Activated naive CD4-positive, alpha-beta T cell treated with anti-CD3 and anti-CD28 coated beads for 36 hours (primary cell): Measurements from ENCODE around the gene ERC1. TPM values are rescaled to one million over a fixed set of nuclear protein-coding genes. Genes with fewer than 3 reads are reported as not detected.

ENCODE experiments used
- CTCF ChIA-PET: fragments of 350-600 bp; sonication (Branson Sonifier 250); formaldehyde crosslinking; loops from one replicate; lab custom pipeline; 2021; ENCODE audit warnings: antibody characterized with exemption; lab: Charles Lee
- DNase-seq: peaks from one replicate; pipeline ENCODE4 v3.0.0-alpha.2; 2020
- H3K27ac Mint-ChIP-seq: one replicate; pipeline ENCODE4 v1.8.0; 2021; ENCODE audit warnings: mild to moderate bottlenecking, mixed read lengths
- H3K27me3 Mint-ChIP-seq: one replicate; pipeline ENCODE4 v1.8.0; 2021; ENCODE audit warnings: low read depth, mixed read lengths
- H3K36me3 Mint-ChIP-seq: one replicate; pipeline ENCODE4 v1.8.0; 2021; ENCODE audit warnings: low read depth, mixed read lengths
- H3K4me1 Mint-ChIP-seq: one replicate; pipeline ENCODE4 v1.8.0; 2021; ENCODE audit warnings: low read depth, mixed read lengths
- H3K4me3 Mint-ChIP-seq: one replicate; pipeline ENCODE4 v1.8.0; 2021; ENCODE audit warnings: mild to moderate bottlenecking, moderate library complexity, mixed read lengths
- H3K9me3 Mint-ChIP-seq: one replicate; pipeline ENCODE4 v1.8.0; 2021; ENCODE audit warnings: mixed read lengths
- intact Hi-C: fragments of 100-400 bp; cut with micrococcal nuclease; formaldehyde crosslinking; loops from one replicate; pipeline ENCODE4 v1.15.1; 2023
- total RNA-seq, 2 experiments: library from RNA; stranded (reverse); gene quantifications; one replicate each; pipeline ENCODE4 v1.2.3, GENCODE V29; 2021

Gene ERC1
- total RNA-seq, 2 experiments from 2014 or later = 17.4 to 20.7 TPM

DNA sequence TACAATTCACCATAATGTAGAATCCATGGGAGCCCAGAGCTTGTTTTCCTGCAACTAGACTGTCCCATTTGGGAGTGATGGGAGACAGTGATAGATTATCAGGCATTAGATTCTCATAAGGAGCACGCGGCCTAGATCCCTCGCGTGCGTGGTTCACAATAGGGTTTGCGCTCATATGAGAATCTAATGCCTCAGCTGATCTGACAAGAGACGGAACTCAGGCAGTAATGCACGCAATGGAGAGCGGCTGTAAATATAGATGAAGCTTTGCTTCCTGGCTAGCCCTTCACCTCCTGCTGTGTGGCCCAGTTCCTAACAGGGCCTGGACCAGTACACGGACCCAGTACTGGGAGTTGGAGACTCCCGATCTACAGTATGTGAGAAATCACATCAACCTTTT lies 476.7 kb downstream of the ERC1 start:
- no peaks in the 10 kb centered on the region for H3K9me3 Mint-ChIP-seq
- DNase-seq = no peak
- H3K27me3 Mint-ChIP-seq = no peaks in the 10 kb centered on the region
- intact Hi-C loops = no loop called here
- H3K4me1 Mint-ChIP-seq = no peaks in the 10 kb centered on the region
- H3K27ac Mint-ChIP-seq = no peak overlapping the region
- CTCF ChIA-PET = no interaction called here
- H3K36me3 Mint-ChIP-seq = peaks cover 2% of the 10 kb centered on the region
- H3K4me3 Mint-ChIP-seq = no peak overlapping the region

- no peak for DNase-seq
- Mint-ChIP-seq H3K36me3 (peaks cover 2% of the 10 kb centered on the region), H3K27ac (no peak overlapping the region), H3K4me3 (no peak overlapping the region), H3K9me3 (no peaks in the 10 kb centered on the region), H3K27me3 (no peaks in the 10 kb centered on the region), H3K4me1 (no peaks in the 10 kb centered on the region)
- CTCF ChIA-PET = no interaction called here
- intact Hi-C loops = no loop called here
These were observed 478.0 kb downstream of the ERC1 start for GRCh38 chr12:1469070-1469469.

DNA sequence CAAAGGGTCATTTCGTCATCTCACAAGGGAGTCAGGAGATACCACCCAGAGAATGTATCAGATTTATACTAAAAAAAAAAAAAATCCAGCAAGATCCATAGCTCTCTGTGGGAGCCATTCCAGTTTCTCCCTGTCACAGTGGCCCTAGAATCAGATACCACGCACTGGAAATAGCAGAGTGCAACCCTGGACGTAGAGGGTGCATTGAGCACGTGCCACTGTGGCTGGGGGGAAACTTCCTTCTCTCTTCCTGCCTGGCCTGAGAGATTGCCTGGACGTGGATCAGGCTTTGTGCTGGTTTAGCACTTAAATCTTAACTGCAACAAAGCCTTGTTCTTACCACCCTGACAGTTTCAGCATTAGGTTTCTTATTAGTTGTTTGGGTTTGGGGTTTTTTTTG lies 479.0 kb downstream of the ERC1 start:
- H3K4me3 Mint-ChIP-seq = no peak overlapping the region
- CTCF ChIA-PET = no interaction called here
- no peaks in the 10 kb centered on the region for H3K4me1 Mint-ChIP-seq
- no peak for DNase-seq
- no peaks in the 10 kb centered on the region for H3K27me3 Mint-ChIP-seq
- intact Hi-C loops = no loop called here
- no peaks in the 10 kb centered on the region for H3K9me3 Mint-ChIP-seq
- H3K36me3 Mint-ChIP-seq = peaks cover 2% of the 10 kb centered on the region
- H3K27ac Mint-ChIP-seq = no peak overlapping the region

DNA sequence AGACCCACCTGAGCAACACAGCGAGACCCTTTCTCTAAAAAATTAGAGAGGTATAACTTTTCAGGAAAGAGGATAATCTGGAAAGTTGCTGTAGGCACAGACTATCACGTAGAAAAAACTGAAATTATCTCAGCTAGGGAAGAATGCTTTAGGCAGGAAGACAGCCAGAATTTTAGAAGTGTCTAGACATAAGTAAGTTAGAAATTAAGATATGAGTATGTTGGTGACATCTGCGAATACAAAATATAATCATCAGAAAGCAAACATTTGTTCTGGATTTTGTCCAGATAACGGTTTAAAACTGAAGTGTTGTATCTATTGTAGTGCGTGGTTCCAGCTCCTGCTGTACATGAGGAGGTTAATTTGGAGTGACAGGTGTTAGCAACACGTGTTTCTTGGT lies 480.2 kb downstream of the ERC1 start:
- no peaks in the 10 kb centered on the region for H3K9me3 Mint-ChIP-seq
- intact Hi-C loops = no loop called here
- no peak for DNase-seq
- no peaks in the 10 kb centered on the region for H3K27me3 Mint-ChIP-seq
- H3K36me3 Mint-ChIP-seq = no peaks in the 10 kb centered on the region
- H3K4me1 Mint-ChIP-seq = no peaks in the 10 kb centered on the region
- CTCF ChIA-PET = interaction anchor here (0.9 kb wide), 1 partner anchor 353 kb away, joined by 3 read pairs; no protein-coding TSS in a partner anchor
- no peak overlapping the region for H3K4me3 Mint-ChIP-seq
- H3K27ac Mint-ChIP-seq = no peak overlapping the region

- CTCF ChIA-PET = interaction anchor here (0.6 to 0.7 kb wide), 2 partner anchors 14 to 85 kb away, joined by 3 to 8 read pairs; no protein-coding TSS in a partner anchor
- H3K4me3 Mint-ChIP-seq = peak overlapping the region; percentile 10
- intact Hi-C loops = no loop called here
These were observed 482.4 kb downstream of the ERC1 start for GRCh38 chr12:1473418-1473817.

GRCh38 chr12:1474041-1474573 lies 483.1 kb downstream of the ERC1 start:
- Mint-ChIP-seq H3K4me3 (no peak overlapping the region), H3K36me3 (no peaks in the 10 kb centered on the region), H3K4me1 (no peaks in the 10 kb centered on the region), H3K9me3 (no peaks in the 10 kb centered on the region), H3K27ac (no peak overlapping the region), H3K27me3 (no peaks in the 10 kb centered on the region)
- CTCF ChIA-PET = interaction anchor here (0.7 to 1.2 kb wide), 3 partner anchors 109 to 398 kb away, joined by 3 to 4 read pairs (median 3); no protein-coding TSS in a partner anchor
- intact Hi-C loops = no loop called here
- DNase-seq = peak; percentile 24

More at GRCh38 chr12:1473418-1473817, 482.4 kb downstream of the ERC1 start:
- Mint-ChIP-seq H3K27ac (peak overlapping the region; percentile 27), H3K9me3 (no peaks in the 10 kb centered on the region), H3K36me3 (no peaks in the 10 kb centered on the region), H3K27me3 (no peaks in the 10 kb centered on the region), H3K4me1 (no peaks in the 10 kb centered on the region)
- DNase-seq = peak; percentile 65

- intact Hi-C loops = no loop called here
- Mint-ChIP-seq H3K27me3 (no peaks in the 10 kb centered on the region), H3K4me3 (no peak overlapping the region), H3K9me3 (no peaks in the 10 kb centered on the region), H3K36me3 (no peaks in the 10 kb centered on the region), H3K27ac (no peak overlapping the region), H3K4me1 (no peaks in the 10 kb centered on the region)
- CTCF ChIA-PET = interaction anchor here (0.7 to 1.2 kb wide), 3 partner anchors 108 to 399 kb away, joined by 3 to 4 read pairs (median 3); no protein-coding TSS in a partner anchor
- DNase-seq = no peak
These were observed 483.6 kb downstream of the ERC1 start for GRCh38 chr12:1474574-1475153.

GRCh38 chr12:1479645-1480044 lies 488.6 kb downstream of the ERC1 start:
- no peaks in the 10 kb centered on the region for H3K4me1 Mint-ChIP-seq
- CTCF ChIA-PET = no interaction called here
- H3K27me3 Mint-ChIP-seq = no peaks in the 10 kb centered on the region

GRCh38 chr12:1481326-1481725 lies 490.3 kb downstream of the ERC1 start:
- Mint-ChIP-seq H3K36me3 (no peaks in the 10 kb centered on the region), H3K27me3 (no peaks in the 10 kb centered on the region), H3K4me3 (no peak overlapping the region), H3K27ac (no peak overlapping the region), H3K9me3 (no peaks in the 10 kb centered on the region), H3K4me1 (no peaks in the 10 kb centered on the region)
- no peak for DNase-seq
- intact Hi-C loops = no loop called here
- CTCF ChIA-PET = interaction anchor here (1.0 kb wide), 1 partner anchor 301 kb away, joined by 4 read pairs; no protein-coding TSS in a partner anchor

More at GRCh38 chr12:1479645-1480044, 488.6 kb downstream of the ERC1 start:
- H3K36me3 Mint-ChIP-seq = no peaks in the 10 kb centered on the region
- no peak overlapping the region for H3K27ac Mint-ChIP-seq
- H3K9me3 Mint-ChIP-seq = no peaks in the 10 kb centered on the region
- H3K4me3 Mint-ChIP-seq = no peak overlapping the region
- no peak for DNase-seq
- intact Hi-C loops = no loop called here

DNA sequence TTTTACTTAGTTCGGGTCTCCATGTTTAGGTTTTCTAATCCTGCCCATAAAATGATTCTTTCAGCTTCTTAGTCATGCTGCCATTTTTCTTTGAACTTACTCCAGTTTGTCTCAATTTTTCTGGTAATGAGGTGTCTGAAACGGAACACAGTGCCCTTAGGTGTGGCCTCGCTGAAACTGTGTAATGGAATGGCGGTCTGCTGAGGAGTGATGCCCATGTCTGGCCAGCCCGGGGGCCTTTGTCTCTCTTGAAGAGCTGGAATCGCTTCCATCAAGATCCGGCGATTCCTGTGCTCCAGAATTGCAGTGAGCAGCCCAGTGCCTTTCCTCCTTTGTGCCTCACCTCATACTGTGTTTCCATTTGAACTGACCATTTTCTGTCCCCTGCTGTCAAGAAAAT lies 490.9 kb downstream of the ERC1 start:
- DNase-seq = no peak
- Mint-ChIP-seq H3K27ac (no peak overlapping the region), H3K36me3 (no peaks in the 10 kb centered on the region), H3K27me3 (no peaks in the 10 kb centered on the region), H3K4me3 (no peak overlapping the region), H3K9me3 (no peaks in the 10 kb centered on the region), H3K4me1 (no peaks in the 10 kb centered on the region)
- CTCF ChIA-PET = interaction anchor here (1.0 kb wide), 1 partner anchor 301 kb away, joined by 4 read pairs; no protein-coding TSS in a partner anchor
- intact Hi-C loops = no loop called here

GRCh38 chr12:1488908-1489381 lies 497.9 kb downstream of the ERC1 start:
- no peaks in the 10 kb centered on the region for H3K9me3 Mint-ChIP-seq
- peak; percentile 37 for DNase-seq
- H3K4me1 Mint-ChIP-seq = peaks cover 18% of the 10 kb centered on the region
- peak overlapping the region; percentile 27 for H3K27ac Mint-ChIP-seq
- peaks cover 9% of the 10 kb centered on the region for H3K36me3 Mint-ChIP-seq
- intact Hi-C loops = no loop called here
- H3K4me3 Mint-ChIP-seq = no peak overlapping the region
- CTCF ChIA-PET = interaction anchor here (0.6 kb wide), 1 partner anchor 48 kb away, joined by 3 read pairs; no protein-coding TSS in a partner anchor
- H3K27me3 Mint-ChIP-seq = no peaks in the 10 kb centered on the region

DNA sequence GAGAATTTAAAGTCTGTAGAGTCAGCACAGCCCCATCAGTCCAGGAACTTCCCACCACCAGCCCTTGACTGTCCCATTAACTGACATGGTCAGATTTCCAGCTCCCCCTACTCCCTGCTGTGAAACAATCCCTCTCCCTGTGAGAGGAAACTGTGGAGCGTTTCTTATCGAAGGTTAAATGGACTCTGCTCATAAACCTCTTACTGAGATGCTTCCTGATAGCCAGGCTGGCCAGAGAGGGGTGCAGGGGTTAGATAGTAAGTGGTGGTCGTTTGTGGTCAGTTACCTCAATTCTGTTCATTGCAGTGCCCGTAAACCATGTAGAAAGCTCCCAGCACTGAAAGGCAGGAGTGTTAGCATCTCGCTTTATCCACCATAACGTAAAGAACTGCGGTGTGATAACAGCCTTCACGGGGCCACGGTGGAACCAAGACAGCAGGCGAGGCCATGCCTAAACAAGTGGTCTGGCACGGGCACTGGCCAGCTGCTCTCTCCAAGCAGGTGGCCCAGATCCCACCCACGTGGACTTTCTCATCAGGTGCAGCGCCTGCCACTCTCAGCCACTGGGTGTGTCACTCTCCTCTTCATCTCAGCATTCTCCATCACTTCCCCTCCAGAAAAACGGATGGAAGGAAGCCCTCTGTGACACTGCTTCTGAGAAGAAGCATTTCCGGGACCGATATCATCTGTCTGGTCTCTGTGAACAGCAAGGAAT lies 501.1 kb downstream of the ERC1 start:
- peaks cover 9% of the 10 kb centered on the region for H3K36me3 Mint-ChIP-seq
- H3K27ac Mint-ChIP-seq = no peak overlapping the region
- intact Hi-C loops = no loop called here
- no peaks in the 10 kb centered on the region for H3K9me3 Mint-ChIP-seq
- peaks cover 17% of the 10 kb centered on the region for H3K4me1 Mint-ChIP-seq
- CTCF ChIA-PET = interaction anchor here (0.6 kb wide), 1 partner anchor 15 kb away, joined by 3 read pairs; no protein-coding TSS in a partner anchor
- H3K27me3 Mint-ChIP-seq = no peaks in the 10 kb centered on the region
- no peak for DNase-seq
- no peak overlapping the region for H3K4me3 Mint-ChIP-seq
